CD4-positive, alpha-beta T cell treated with Interleukin-4 for 4 hours (primary cell): ENCODE measurements around the gene TUT1.
A peak's percentile ranks its signal among the peaks of the same experiment; 100 is the strongest.
"Not testable (repeated sequence)": the region's sequence is repeated elsewhere in the genome, so short reads cannot be mapped to it uniquely, and the experiment has no call there.

Experiments
- DNase-seq: peaks from one replicate; pipeline ENCODE4 v3.0.0-alpha.2; 2020

The TUT1 gene, protein sequence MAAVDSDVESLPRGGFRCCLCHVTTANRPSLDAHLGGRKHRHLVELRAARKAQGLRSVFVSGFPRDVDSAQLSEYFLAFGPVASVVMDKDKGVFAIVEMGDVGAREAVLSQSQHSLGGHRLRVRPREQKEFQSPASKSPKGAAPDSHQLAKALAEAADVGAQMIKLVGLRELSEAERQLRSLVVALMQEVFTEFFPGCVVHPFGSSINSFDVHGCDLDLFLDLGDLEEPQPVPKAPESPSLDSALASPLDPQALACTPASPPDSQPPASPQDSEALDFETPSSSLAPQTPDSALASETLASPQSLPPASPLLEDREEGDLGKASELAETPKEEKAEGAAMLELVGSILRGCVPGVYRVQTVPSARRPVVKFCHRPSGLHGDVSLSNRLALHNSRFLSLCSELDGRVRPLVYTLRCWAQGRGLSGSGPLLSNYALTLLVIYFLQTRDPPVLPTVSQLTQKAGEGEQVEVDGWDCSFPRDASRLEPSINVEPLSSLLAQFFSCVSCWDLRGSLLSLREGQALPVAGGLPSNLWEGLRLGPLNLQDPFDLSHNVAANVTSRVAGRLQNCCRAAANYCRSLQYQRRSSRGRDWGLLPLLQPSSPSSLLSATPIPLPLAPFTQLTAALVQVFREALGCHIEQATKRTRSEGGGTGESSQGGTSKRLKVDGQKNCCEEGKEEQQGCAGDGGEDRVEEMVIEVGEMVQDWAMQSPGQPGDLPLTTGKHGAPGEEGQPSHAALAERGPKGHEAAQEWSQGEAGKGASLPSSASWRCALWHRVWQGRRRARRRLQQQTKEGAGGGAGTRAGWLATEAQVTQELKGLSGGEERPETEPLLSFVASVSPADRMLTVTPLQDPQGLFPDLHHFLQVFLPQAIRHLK

DNA sequence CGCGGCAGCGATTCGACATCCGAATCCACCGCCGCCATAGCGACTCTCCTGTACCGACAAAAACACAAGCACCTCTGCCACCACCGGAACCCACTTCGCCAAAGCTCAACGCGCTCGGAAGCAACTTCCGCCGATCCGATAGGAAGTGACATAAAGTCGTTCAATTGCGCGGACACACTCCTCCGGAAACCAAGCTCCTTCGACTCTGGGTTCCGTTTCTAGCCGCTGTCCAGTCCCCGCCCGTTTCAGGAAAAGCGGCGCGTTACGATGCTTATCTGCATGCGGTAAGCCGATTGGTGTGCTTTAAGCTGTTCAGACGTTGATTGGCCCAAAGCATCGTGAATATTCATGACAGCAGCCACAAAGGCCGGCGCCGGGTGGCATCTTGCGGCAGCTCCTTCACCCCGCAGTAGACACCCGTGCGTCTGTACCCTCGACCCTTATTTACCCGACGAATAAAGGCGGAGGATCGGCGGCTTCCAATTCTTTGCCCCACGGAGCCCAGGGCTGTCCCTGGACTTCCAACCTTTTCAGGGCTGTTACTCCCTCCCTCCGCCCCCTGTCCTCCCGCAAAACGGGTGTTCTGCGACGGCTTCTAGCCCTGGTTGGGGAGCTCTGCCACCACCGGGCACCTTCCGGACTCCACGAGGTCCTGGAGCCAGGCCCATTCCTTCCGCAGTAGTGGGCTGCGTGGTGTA, at the start of gene TUT1:
Gene TUT1 (minus strand): TSS at position 76 of the 698 bp plus-strand sequence. CDS start 38 bp downstream, at position 38.
- peak; percentile 99 for DNase-seq

DNA sequence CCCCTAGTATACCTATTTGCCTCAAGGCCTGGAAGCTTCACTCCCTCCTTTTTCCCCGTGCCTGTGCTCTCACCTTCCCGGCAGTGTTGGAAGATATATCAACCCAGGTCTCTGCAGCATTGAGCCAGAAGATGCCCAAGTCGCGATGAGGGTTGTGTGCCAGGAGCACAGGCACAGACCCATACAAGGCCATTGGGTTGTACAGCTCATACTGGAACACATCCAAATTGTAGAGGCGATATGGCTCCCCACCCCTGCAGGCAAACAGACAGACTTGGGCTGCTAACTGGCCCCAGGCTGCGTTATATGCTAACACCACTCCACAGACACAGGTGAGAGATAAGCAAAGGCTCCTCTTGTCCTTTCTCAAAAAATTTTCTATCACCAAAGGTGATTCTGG, 41.2 kb upstream of the TUT1 start:
- DNase-seq: no peak

DNA sequence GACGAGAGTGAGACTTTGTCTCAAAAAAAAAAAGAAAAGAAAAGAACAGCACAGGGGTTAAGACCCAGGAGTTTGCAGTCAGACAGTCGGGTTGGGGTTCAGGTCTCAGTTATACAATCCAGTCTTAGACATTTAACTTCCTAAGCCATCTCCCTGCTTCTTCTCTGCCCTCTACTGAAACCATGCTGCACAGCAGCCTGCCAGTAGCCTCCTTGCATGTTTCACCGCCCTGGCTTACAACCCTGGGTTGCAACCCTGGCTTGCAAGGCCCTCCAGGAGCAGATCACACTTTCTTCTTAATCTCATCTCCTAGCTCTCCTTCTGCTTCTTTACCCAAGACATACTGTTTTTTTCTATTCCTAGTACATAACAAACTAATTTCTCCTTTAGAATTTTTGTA, 36.4 kb upstream of the TUT1 start:
- no peak for DNase-seq

DNA sequence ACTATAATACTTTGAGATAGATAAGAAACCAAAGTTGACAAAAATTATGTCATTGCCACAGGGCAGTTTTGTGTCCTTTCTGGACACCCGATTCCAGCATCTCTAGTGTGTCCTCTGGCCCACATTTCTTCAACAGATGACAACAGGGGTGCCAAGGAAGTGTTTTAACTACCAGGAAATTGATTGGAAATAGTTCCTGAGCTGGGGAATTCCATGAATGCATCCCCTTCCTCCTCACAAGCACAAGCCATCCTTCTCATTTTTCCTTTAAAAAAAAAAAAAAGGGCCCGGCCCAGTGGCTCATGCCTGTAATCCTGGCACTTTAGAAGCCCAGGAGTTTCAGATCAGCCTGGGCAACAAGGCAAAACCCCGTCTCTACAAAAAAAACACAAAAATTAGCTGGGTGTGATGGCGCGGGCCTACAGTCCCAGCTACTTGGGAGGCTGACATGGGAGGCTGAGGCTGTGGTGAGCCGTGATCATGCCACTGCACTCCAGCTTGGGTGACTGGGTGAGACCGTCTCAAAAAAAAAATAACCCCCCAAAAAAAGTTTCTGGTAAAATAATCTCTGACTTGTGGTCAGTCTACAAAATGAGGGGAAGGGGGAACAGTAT, 31.3 kb upstream of the TUT1 start:
- no peak for DNase-seq

DNA sequence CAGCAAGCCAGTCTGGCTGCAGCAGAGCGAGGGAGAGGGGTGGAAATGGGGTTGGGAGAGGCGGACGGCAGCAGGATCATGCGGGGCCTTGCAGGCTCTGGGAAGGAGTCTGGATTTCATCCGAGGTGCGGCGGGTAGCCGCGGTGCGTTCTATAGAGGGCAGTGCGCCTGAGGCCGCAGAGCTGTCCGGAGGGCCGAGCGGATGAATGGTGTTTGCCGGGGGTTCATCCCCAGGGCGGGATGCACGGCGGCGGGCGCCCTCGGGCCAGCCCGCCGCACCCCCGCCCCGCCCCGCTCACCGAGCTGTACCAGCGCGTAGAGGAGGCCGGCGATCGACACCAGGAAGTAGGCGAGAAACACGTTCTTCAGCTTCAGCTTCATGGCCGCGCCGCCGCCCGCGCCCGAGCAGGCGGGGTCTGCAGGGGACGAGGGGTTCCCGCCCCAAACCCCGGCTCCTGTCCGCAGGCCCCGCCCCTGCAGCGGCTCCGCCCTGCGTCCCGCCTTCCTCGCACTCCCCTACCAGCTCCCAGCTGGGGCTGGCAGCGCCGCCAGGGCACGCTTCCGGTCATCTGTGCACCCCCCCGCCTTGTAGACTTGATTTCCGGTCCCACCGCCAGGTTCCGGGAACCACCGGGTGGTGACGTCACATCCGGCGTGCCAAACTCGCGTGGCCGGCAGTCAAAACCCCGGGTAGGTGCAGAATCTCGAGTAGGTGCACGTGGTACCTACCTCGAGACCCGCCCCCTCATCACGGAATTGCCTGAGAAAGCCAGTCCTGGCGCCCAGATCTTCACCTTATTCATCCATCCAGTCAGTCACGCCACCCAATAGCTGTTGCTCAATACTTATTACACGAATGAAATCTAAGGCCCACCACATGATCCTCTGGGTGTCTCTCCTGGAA, 30.5 kb upstream of the TUT1 start, which contains the start of gene B3GAT3:
Gene B3GAT3 (minus strand): TSS at position 420 of the 904 bp plus-strand sequence. CDS start 39 bp downstream, at position 381.
- DNase-seq: peak; percentile 97

DNA sequence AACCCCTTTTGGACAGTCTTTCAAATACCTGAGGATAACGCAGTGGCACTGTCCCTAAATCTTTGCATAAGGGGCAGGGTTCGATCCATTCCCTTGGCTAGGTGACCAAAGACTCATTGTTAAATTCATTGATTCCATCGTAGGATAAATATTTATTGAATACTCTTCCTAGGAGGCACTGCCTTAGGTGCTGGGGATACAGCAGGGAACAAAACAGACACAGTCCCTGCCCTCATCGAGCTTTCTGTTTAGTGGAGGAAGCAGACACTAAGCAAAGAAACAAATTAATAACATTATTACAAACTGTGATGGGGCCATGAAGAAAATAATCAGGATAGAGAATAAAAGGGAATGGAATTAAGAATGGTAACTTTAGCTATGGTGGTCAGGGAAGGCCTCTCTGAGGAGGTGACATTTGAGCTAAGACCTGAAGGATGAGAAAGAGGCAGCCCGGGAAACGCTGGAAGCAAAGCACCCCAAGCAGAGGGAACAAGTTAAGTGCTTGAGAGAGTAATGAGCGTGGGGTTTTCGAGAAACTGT, 29.8 kb upstream of the TUT1 start:
- no peak for DNase-seq

DNA sequence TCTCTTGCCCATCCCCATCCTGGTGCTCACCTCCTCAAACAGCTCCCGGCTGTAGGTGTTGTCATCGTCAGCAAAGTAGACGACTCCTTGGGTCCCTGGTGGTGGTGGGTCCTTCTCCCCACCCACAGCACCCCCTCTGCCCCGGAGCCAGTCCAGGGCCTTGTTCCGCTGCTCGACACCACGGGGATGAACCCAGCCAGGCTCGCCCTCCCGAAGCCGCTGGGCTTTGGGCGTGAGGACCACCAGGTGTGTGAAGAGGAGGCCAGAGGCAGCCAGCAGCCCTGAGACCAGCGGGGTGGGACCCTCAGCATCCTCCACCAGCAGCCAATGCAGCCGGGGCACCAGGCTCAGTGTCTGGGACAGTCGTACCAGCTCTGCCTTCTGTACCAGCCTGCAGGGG, 25.6 kb upstream of the TUT1 start:
- DNase-seq: not testable (repeated sequence)

DNA sequence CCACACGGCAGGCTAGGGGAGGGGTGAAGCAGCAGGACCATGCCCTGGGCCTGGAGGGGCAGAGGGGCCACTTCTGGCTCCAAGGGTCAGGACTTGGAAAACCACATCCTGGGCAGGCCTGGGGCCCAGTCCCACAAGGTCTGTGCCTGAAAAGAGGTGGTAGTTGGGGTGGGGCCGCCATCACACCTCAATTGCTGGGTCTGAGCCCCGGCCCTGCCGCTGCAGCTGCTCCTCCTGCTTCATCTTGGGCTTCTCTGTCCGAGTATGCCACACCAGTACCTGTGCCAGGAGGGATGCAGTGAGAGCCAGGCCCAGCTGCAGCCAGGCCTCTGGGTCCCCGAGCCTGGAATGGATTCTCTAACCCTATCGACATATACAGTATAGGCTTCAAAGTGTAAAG, 24.2 kb upstream of the TUT1 start:
- no peak for DNase-seq

DNA sequence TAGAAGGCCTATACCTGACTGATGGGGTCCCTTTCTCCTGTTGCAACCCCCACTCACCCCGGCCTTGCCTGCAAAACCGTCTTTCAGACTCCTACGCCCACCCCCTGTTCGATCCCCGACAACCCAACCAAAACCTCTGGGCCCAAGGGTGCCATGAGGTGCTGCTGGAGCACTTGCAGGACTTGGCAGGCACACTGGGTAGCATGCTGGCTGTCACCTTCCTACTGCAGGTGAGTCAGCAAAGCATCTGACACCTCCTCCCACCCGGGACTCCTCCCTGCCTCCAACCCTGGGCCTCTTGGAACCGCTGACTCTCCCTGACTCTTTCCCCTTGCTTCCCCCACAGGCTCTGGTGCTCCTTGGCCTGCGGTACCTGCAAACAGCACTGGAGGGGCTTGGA, 23.0 kb upstream of the TUT1 start:
- no peak for DNase-seq

DNA sequence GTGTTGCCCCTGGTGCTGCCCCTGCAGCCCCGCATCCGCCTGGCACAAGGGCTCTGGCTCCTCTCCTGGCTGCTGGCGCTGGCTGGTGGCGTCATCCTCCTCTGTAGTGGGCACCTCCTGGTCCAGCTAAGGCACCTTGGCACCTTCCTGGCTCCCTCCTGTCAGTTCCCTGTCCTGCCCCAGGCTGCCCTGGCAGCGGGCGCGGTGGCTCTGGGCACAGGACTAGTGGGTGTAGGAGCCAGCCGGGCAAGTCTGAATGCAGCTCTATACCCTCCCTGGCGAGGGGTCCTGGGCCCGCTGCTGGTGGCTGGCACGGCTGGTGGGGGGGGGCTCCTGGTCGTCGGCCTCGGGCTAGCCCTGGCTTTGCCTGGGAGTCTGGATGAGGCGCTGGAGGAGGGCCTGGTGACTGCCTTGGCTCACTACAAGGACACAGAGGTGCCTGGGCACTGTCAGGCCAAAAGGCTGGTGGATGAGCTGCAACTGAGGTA, 22.0 kb upstream of the TUT1 start:
- DNase-seq: no peak

DNA sequence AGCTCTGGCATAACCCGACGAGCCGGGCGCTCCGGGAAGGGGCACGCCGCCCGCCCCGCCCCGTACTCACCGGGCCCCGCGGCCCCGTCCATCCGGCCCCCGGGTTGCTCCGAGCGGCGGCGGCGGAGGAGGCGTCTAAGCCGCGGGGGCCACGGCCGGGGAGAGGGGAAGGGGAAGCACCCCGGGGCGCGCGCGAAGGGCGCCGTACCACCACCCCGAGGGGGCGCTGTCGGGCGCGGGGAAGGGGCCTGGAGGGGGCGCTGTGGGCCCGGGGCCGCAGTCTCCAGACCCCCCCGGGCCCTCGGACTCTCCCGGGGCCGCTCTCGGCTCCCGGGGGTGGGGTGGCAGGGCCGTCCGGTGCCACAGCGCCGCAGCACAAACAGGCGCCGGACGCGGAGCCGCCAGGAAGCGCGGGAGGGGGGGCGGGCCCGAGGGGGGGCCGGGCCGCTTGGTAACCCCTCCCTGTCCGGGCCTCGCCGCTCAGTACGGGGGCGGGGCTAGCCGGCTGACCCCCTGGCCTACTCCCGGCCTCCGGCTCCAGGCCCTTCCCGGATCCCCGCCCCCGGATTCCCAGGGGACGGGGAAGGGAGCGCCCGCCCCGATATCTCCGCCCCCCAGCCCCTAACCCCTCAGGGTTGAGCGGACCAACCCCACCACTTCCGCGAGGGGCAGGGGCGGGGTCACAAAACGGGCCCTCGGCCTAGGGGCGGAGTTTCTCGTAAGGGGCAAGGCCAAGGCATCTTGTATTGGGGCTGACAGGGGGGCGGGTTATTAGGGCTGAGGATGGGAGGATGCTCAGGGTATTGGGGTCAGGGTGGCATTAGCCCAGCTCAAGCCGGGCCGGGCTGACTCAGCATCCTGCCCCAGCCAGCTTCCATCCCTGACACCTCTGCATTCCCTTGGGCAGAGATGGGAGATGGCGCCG, 21.3 kb upstream of the TUT1 start, which contains the start of the genes EML3 and ROM1:
Gene EML3 (minus strand): TSS at position 410 of the 925 bp plus-strand sequence. CDS start 318 bp downstream, at position 92.
Gene ROM1 (plus strand): TSS at position 892 of the 925 bp plus-strand sequence. CDS start 25 bp downstream, at position 917.
- DNase-seq: peak; percentile 89

DNA sequence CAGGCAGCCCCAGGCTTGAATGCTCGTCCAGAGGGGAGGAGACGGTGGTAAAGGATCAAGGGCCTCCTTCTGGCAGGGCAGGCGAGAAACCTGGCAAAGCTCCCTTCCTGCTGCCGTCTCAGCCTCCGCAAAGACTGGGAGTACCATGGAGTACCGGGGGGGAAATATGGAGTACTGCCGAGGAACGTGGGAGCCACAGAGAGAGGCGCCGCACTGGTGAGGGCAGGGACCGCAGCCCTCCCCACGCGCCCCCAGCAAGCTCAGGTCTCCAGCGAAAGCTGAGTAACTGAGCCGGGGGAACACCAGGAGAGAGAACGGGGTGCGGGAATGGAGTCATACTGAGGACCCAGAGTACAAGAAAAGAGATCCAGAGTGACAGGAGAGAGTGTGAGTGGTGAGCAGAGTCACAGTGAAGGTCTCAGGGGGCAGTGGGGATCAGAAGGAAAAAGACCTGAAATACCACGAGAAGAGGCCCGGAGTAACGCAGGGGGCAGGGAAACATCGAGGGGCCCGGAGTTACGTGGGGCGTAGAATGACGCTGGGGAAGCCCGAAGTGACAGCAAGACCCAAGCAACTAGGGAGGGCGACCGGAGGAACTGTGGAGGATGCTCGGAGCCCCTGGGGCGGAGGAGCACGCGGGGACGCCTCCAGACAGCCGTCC, 20.5 kb upstream of the TUT1 start:
- DNase-seq: peak; percentile 40

DNA sequence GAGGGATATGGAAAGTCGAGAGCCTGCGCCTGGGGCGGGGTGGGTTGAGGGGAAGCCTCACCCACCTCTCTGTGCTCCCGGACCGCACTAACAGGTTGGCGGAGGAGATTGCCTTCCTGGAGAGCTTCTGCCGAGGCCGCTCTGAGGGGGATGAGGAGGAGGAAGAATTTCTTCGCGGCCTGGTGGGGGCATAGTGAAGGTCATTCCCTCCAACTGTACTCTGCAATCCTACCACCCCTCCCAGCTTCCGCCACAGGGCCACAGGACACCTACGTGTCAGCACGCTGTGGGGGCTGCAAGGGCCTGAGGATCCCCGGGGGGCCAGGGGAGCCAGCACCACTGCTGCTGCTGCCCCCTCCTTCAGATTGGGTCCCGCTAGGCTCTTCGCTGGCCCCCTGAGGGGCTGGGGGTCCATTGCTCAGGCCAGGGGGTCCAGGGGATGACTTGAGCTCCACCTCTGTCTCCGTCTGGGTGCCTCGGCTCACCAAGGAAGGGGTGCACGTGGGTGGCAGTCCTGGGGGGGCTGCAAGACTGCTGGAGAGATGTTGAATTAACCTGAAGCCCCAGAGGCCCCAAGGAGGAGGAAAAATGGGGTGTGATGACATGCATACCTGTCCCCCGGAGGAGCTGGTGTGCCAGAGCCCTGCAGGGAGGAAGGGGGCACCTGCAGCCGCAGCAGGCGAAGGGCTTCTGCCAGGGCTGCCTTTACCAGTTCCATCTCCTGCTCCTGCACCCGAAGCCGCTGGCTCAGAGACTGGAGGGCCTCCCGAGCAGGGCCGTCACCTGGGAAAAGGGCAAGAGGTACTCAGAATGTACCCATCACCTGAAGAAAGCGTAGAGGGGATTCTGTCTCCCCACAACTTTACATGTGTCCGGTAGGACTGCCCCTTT, 19.7 kb upstream of the TUT1 start:
- no peak for DNase-seq

DNA sequence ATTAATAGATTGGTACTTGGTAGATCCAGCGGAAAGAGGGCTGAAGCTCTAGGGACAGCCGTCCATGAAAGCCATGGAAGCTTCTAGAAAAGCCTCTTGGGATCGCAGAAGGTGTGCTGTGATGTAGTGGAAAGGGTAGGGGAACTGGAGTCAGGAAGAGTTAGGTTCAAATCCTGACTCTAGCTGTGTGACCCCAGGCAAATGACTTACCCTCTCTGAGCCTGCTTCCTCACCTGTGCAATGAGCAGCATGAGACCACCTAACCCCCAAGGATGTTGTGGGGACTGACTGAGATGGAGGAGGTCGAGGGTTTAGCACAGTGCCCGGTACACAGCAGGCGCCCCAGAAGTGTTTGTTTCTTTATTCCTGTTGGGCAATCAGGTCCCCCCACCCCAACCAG, 19.1 kb upstream of the TUT1 start:
- no peak for DNase-seq

DNA sequence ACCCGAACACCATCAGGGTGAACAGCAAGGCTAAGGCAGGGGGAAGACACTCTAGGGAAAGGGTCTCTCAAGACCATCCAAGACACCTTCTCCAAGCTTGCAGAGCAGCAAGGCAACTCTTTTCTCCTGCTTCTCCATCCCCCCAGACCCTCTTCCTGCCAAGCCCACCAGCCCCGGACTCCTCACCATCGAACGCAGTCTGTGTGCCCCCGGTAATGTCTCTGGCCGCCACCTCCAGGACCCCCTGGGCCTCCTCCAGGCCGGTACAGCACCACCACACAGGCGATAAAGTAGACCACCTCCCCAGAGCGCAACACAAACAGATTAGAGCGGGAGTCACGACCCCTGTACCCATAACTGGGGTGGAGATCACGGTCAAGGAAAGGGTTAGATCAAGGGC, 17.5 kb upstream of the TUT1 start:
- no peak for DNase-seq

DNA sequence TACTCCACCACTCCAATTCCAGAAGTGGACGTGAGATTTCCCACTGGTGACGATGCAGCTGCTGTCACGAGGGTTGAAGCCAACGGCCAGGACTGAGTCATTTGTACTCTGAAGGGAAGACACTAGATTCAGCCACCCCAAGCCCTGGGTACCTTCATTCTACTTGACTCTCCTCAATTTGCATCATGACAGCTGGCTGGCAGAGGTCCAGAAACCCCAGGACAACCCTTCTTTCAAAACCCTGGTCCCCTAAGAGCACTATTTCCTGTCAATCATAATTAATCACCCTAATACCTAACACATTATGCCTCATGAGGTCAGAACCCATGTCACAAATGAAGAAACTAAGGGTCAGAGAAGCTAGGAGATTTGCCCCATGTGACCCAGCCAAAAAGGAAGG, 16.4 kb upstream of the TUT1 start:
- DNase-seq: no peak

DNA sequence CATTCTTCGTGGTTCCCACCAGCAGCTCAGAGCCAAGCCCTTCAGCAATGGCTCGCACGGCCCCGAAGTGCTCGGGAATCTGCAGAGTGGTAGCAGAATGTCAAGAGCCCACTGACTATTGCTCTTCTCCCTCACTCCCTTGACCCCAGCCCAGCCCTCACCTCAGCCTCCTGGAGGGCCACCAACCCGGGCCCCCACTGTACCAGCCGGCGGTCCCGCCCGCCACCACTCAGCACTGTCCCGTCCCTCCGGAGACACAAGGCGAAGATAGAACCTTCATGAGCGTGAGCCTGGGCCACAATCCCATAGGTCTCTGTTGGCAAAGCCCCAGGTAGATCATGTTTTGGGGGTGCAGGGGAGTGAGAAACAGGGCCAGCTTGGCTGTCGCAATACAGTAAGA, 14.6 kb upstream of the TUT1 start:
- no peak for DNase-seq

DNA sequence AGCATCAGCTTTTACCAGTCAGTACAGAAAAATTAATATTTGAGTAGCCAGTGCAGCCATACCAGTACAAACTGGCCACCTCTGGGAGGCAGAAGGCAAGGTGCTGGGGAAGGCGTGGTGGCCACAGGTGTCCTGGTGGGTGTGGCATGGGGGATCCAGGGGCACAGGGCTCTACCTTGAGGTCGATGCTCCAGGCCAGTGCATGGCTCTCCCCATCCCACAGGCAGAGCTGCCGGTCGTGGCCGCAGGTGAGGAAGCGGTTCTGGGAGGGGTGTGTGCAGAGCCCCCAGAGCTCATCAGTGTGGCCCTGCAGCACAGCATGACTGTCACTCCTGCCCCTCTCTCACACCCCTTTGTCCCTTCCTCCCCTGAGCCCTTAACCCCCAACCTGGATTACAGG, 14.1 kb upstream of the TUT1 start:
- DNase-seq: no peak
